Measurements from ENCODE around the gene LGI4.

Gene LGI4

GRCh38 chr19:35098413-35099049 lies 36.3 kb downstream of the LGI4 start:
- Histone ChIP-seq H2BK120ac (ENCODE audit: insufficient read depth, low read length, poor library complexity) (no peak overlapping the region), H3K79me1 (ENCODE audit: low read length) (peaks cover 5% of the 10 kb centered on the region), H3K4me1 (ENCODE audit: control insufficient read depth in 1 of 2, insufficient read depth in 2 of 2, low read length in 2 of 2) (peaks cover 0 to 3% of the 10 kb centered on the region in 2 experiments), H3K4me3 (ENCODE audit: low read depth, low read length) (no peak overlapping the region), H2BK12ac (ENCODE audit: low read length) (no peak overlapping the region), H3K9ac (ENCODE audit: low read length) (no peak overlapping the region), H2BK5ac (ENCODE audit: low read depth, low read length, poor library complexity) (no peak overlapping the region), H4K91ac (ENCODE audit: low read depth, low read length) (no peak overlapping the region), H2AK5ac (ENCODE audit: low read length) (no peak overlapping the region), H4K12ac (ENCODE audit: low read depth, low read length) (no peak overlapping the region), H3K18ac (ENCODE audit: low read length) (no peak overlapping the region), H3K4ac (ENCODE audit: low read depth, low read length) (no peak overlapping the region), H3K4me2 (ENCODE audit: low read length) (no peak overlapping the region), H3K36me3 (ENCODE audit: control insufficient read depth in 1 of 2, insufficient read depth in 2 of 2, low read length in 2 of 2) (no peaks in the 10 kb centered on the region), H3K9me3 (ENCODE audit: insufficient read depth, low read depth, low read length) (no peaks in the 10 kb centered on the region), H3K14ac (ENCODE audit: low read length) (no peak overlapping the region), H4K8ac (ENCODE audit: low read depth, low read length) (no peak overlapping the region), H2AFZ (ENCODE audit: insufficient read depth, low read length, poor library complexity) (no peak overlapping the region), H3K27ac (ENCODE audit: low read depth, low read length) (no peak overlapping the region), H3K23ac (ENCODE audit: low read length) (no peak overlapping the region), H3K27me3 (ENCODE audit: insufficient read depth, low read length) (no peaks in the 10 kb centered on the region), H3K79me2 (ENCODE audit: control insufficient read depth, insufficient read depth, low read length, poor library complexity) (no peaks in the 10 kb centered on the region)
- DNase-seq: no peak
- no CpG with 5 or more reads among the region's 29 CpGs for WGBS (ENCODE audit: extremely low coverage, insufficient coverage, insufficient read length)

DNA sequence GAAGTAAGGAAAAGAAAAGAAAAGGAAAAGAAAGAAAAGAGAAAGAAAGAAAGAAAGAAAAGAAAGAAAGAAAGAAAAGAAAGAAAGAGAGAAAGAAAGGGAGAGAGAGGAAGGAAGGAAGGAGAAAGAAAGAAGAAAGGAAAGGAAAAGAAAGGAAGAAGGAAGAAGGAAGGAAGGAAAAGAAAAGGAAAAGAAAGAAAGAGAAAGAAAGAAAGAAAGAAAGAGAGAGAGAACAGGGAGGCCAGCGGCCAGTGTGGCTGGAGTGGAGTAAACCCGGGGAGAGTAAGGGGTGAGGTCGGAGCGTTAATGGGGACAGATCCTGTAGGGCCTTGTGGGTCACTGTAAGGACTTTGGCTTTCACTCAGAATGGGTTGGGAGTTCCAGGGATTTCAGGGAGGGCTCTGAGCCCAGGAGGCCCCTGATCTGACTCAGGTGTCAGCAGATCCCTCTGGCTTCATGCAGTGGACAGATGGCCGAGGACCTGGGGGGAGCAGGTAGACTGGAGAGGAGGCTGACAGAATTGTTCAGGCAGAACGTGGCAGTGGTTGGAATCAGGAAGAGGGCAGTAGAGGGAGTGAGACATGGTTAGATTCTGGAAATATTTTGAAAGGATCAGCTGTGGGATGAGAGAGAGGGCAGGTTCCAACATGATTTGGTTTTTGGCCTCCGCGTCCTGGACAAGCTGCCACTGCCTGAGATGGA lies 39.0 kb downstream of the LGI4 start:
- peak overlapping the region; percentile 45 for H2BK120ac ChIP-seq (ENCODE audit: insufficient read depth, low read length, poor library complexity)
- WGBS (ENCODE audit: extremely low coverage, insufficient coverage, insufficient read length): no CpG with 5 or more reads among the region's 8 CpGs

GRCh38 chr19:35094656-35095055 lies 40.2 kb downstream of the LGI4 start:
- Histone ChIP-seq H2BK12ac (ENCODE audit: low read length) (no peak overlapping the region), H2AFZ (ENCODE audit: insufficient read depth, low read length, poor library complexity) (no peak overlapping the region), H4K91ac (ENCODE audit: low read depth, low read length) (no peak overlapping the region), H3K23ac (ENCODE audit: low read length) (no peak overlapping the region), H3K36me3 (ENCODE audit: control insufficient read depth in 1 of 2, insufficient read depth in 2 of 2, low read length in 2 of 2) (no peaks in the 10 kb centered on the region), H3K14ac (ENCODE audit: low read length) (no peak overlapping the region), H2AK5ac (ENCODE audit: low read length) (no peak overlapping the region), H3K79me2 (ENCODE audit: control insufficient read depth, insufficient read depth, low read length, poor library complexity) (peaks cover 2% of the 10 kb centered on the region), H3K4me2 (ENCODE audit: low read length) (no peak overlapping the region), H3K27ac (ENCODE audit: low read depth, low read length) (no peak overlapping the region), H2BK5ac (ENCODE audit: low read depth, low read length, poor library complexity) (no peak overlapping the region), H3K4me3 (ENCODE audit: low read depth, low read length) (no peak overlapping the region), H3K4me1 (ENCODE audit: control insufficient read depth in 1 of 2, insufficient read depth in 2 of 2, low read length in 2 of 2) (peaks cover 4 to 7% of the 10 kb centered on the region in 2 experiments), H3K4ac (ENCODE audit: low read depth, low read length) (no peak overlapping the region), H3K18ac (ENCODE audit: low read length) (no peak overlapping the region), H2BK120ac (ENCODE audit: insufficient read depth, low read length, poor library complexity) (no peak overlapping the region), H3K27me3 (ENCODE audit: insufficient read depth, low read length) (no peaks in the 10 kb centered on the region), H3K9me3 (ENCODE audit: insufficient read depth, low read depth, low read length) (no peaks in the 10 kb centered on the region), H4K8ac (ENCODE audit: low read depth, low read length) (no peak overlapping the region), H3K79me1 (ENCODE audit: low read length) (peaks cover 5% of the 10 kb centered on the region), H4K12ac (ENCODE audit: low read depth, low read length) (no peak overlapping the region), H3K9ac (ENCODE audit: low read length) (no peak overlapping the region)
- peak; percentile 41 to 64 for DNase-seq
- no CpG with 5 or more reads among the region's 4 CpGs for WGBS (ENCODE audit: extremely low coverage, insufficient coverage, insufficient read length)

More for the DNA sequence above, 39.0 kb downstream of the LGI4 start:
- H3K36me3 ChIP-seq (ENCODE audit: control insufficient read depth in 1 of 2, insufficient read depth in 2 of 2, low read length in 2 of 2): no peaks in the 10 kb centered on the region
- no peaks in the 10 kb centered on the region for H3K9me3 ChIP-seq (ENCODE audit: insufficient read depth, low read depth, low read length)
- no peak overlapping the region for H4K8ac ChIP-seq (ENCODE audit: low read depth, low read length)
- no peak overlapping the region for H3K4me3 ChIP-seq (ENCODE audit: low read depth, low read length)
- no peak overlapping the region for H3K14ac ChIP-seq (ENCODE audit: low read length)
- H3K27me3 ChIP-seq (ENCODE audit: insufficient read depth, low read length): no peaks in the 10 kb centered on the region
- H2BK12ac ChIP-seq (ENCODE audit: low read length): no peak overlapping the region
- H3K79me1 ChIP-seq (ENCODE audit: low read length): peaks cover 5% of the 10 kb centered on the region
- no peak overlapping the region for H3K27ac ChIP-seq (ENCODE audit: low read depth, low read length)
- H3K79me2 ChIP-seq (ENCODE audit: control insufficient read depth, insufficient read depth, low read length, poor library complexity): peaks cover 1% of the 10 kb centered on the region
- H3K4me2 ChIP-seq (ENCODE audit: low read length): no peak overlapping the region
- H2AK5ac ChIP-seq (ENCODE audit: low read length): no peak overlapping the region
- no peak overlapping the region for H4K91ac ChIP-seq (ENCODE audit: low read depth, low read length)
- H2AFZ ChIP-seq (ENCODE audit: insufficient read depth, low read length, poor library complexity): peak overlapping the region; percentile 35
- no peak overlapping the region for H3K23ac ChIP-seq (ENCODE audit: low read length)
- no peak overlapping the region for H3K9ac ChIP-seq (ENCODE audit: low read length)
- peak; percentile 47 to 77 for DNase-seq
- H3K4ac ChIP-seq (ENCODE audit: low read depth, low read length): no peak overlapping the region
- no peak overlapping the region for H4K12ac ChIP-seq (ENCODE audit: low read depth, low read length)
- no peak overlapping the region for H2BK5ac ChIP-seq (ENCODE audit: low read depth, low read length, poor library complexity)
- H3K4me1 ChIP-seq (ENCODE audit: control insufficient read depth in 1 of 2, insufficient read depth in 2 of 2, low read length in 2 of 2): peaks cover 2 to 5% of the 10 kb centered on the region in 2 experiments
- no peak overlapping the region for H3K18ac ChIP-seq (ENCODE audit: low read length)

DNA sequence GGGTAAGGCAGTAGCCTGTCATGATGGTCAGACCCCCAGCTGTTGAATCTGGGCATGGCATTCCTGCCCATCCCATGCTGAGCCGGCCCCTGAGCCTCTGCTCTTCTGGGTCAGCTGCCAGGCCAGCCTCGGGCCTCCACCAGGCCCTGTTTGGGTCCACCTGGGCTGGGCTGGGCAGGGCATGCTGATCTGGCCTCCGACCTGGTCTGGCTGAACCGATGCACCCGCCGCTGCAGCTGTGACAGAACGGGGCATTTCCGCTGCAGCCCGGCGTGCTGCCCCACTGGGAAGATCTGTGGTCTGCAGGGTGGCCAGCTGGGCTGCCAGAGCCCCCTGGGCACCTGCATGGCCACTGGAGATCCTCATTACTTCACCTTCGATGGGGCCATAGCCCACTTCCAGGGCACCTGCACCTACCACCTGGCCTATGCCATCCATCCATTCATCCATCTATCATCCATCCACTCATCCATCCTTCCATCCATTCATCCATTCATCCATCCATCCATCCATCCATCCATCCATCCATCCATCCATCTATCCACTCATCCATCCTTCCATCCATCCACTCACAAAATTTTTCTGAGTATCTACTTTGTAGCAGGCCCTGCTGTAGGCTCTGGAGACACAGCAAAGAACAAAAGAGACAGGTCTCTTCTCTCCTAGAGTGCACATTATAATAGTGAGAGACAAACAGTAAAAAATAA lies 40.8 kb downstream of the LGI4 start:
- H2BK5ac ChIP-seq (ENCODE audit: low read depth, low read length, poor library complexity): peak overlapping the region; percentile 21
- no peak overlapping the region for H2AK5ac ChIP-seq (ENCODE audit: low read length)
- H3K9me3 ChIP-seq (ENCODE audit: insufficient read depth, low read depth, low read length): no peaks in the 10 kb centered on the region
- peak overlapping the region; percentile 29 for H2BK120ac ChIP-seq (ENCODE audit: insufficient read depth, low read length, poor library complexity)
- no peak overlapping the region for H3K4me2 ChIP-seq (ENCODE audit: low read length)
- H2AFZ ChIP-seq (ENCODE audit: insufficient read depth, low read length, poor library complexity): no peak overlapping the region
- H3K79me1 ChIP-seq (ENCODE audit: low read length): peaks cover 5% of the 10 kb centered on the region
- peak overlapping the region; percentile 9 for H3K14ac ChIP-seq (ENCODE audit: low read length)
- peak overlapping the region; percentile 3 for H4K91ac ChIP-seq (ENCODE audit: low read depth, low read length)
- no peak for DNase-seq
- no peak overlapping the region for H4K12ac ChIP-seq (ENCODE audit: low read depth, low read length)
- WGBS (ENCODE audit: extremely low coverage, insufficient coverage, insufficient read length): no CpG with 5 or more reads among the region's 11 CpGs
- no peak overlapping the region for H3K23ac ChIP-seq (ENCODE audit: low read length)
- H3K4me1 ChIP-seq (ENCODE audit: control insufficient read depth in 1 of 2, insufficient read depth in 2 of 2, low read length in 2 of 2): peaks cover 4 to 7% of the 10 kb centered on the region in 2 experiments
- no peaks in the 10 kb centered on the region for H3K36me3 ChIP-seq (ENCODE audit: control insufficient read depth in 1 of 2, insufficient read depth in 2 of 2, low read length in 2 of 2)
- H3K9ac ChIP-seq (ENCODE audit: low read length): no peak overlapping the region
- H3K18ac ChIP-seq (ENCODE audit: low read length): no peak overlapping the region
- H3K27me3 ChIP-seq (ENCODE audit: insufficient read depth, low read length): no peaks in the 10 kb centered on the region
- no peak overlapping the region for H3K4me3 ChIP-seq (ENCODE audit: low read depth, low read length)
- H3K79me2 ChIP-seq (ENCODE audit: control insufficient read depth, insufficient read depth, low read length, poor library complexity): peaks cover 2% of the 10 kb centered on the region
- no peak overlapping the region for H3K4ac ChIP-seq (ENCODE audit: low read depth, low read length)
- H2BK12ac ChIP-seq (ENCODE audit: low read length): peak overlapping the region; percentile 20
- H3K27ac ChIP-seq (ENCODE audit: low read depth, low read length): no peak overlapping the region
- H4K8ac ChIP-seq (ENCODE audit: low read depth, low read length): peak overlapping the region; percentile 8
